Medulla oblongata (tissue), 1 donor: ENCODE data around the gene PRICKLE1.

ENCODE experiments used
- DNase-seq: peaks from one replicate; pipeline ENCODE4 v3.0.0-alpha.2; 2015; ENCODE audit errors: extremely low spot score

PRICKLE1 gene

DNA sequence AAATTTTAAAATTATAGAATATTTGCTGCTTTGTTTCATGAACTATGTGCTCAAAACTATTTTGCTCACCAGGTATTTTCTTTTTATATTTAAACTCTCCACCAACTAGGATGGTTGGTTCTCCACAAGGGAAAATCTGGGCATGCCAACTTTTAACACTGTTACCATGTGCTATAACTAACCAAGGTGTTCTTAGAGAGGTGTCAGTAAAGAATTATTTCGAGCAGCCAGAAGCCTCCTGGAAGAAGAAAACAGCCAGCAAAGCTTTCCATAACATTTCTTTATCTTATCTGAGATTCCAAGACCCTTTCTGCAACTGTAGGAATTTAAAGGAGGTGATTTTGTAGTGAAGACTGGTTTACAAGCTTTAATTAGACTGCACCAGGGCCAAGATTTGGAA is 97.3 kb downstream of the PRICKLE1 start:
- no peak for DNase-seq

DNA sequence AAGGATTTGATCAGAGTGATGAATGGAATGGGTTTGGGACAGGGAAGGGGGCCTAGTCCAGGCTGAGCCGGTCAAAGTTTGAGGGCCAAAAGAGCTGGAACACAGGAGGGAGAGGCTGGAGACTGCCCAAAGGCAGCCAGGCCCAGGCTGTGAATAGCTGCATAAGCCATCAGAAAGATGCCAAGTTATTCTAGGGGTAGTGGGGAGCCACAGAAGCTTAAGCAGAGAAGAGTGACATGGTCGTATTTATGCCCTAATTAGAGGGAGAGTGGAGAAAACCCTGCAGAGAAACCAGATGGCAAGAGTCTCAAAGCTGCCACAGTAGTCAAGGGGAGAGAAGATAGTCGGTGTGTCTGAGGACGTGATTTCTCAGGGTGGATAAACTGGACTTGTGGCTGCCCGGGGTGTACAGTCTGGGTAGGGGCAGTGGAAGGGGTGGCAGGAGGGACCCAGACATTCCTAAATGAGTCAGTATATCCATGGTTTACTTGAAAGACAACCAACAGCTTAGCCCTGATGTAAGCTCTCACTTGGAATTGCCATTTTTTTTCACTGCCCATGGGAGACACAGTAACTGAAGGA is 99.2 kb downstream of the PRICKLE1 start:
- no peak for DNase-seq

DNA sequence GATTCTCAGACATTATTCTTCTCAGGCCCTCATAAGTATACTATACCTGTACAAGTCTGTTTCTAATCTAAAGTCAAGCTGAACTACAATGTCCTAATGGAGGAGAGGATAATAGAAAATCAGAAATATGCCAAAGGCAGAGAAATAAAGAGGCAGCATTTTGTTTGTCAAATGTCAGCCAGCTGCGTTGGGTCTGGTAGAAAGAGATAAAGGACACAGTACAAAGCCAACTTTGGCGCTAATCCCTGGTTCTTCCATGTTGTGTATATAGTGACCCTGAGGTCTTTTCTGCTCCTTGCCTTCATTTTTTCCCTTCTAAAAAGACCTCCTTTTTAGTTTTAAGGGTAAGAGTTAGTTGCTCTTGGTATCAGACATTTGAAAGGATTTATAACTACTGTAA is 103.1 kb downstream of the PRICKLE1 start:
- no peak for DNase-seq

DNA sequence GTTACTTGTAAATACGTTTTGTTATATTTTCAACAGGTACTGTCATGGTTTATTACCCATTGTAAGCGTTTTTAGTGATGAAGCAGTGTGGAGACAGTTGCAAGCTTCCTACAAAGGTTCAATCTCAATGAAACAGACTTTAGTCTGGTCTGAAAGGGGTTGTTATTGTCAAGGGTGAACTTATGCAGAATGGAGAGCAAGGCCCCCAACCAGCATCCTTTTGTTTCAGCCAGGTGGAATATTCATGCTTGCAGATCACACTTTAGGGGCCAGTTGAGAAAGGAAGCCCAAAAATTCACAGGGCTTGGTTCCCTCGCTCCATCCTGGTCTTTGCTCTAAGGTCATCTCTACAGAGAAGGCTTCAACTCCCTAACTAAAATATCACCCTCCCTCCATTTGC is 103.7 kb downstream of the PRICKLE1 start:
- DNase-seq = no peak

DNA sequence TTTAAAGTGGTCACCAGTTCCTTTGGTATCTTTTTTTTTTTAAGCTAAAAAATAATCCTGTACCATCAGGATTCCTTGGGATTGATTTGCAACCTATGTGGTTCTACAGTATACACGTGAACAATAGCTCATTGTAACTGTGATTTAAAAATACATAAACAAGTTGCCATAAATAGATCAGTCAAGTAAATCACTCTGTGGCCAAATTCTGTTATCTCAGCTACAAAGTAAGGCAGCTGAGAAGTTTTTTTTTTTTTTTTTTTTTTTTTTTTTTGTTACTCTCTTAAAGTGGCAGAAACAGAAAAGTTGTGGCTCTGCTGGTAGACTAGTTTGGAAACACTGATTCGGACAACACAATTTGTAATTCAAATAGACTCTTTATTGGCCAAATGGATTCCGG is 104.5 kb downstream of the PRICKLE1 start:
- DNase-seq = no peak

DNA sequence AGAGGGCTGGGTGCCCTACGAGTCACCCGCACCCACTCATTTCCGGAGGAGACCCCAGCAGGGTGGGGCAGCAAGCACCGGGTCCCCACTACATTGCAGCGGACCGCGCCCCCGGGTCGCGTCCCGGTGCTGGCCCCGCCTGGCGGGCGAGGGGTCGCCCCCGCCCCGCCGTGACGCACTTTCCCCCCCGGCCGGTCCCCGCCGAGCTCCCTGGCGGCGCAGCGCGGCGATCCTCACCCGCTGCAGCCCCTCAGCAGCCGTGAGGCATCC is 106.1 kb downstream of the PRICKLE1 start:
- DNase-seq = peak; percentile 21

DNA sequence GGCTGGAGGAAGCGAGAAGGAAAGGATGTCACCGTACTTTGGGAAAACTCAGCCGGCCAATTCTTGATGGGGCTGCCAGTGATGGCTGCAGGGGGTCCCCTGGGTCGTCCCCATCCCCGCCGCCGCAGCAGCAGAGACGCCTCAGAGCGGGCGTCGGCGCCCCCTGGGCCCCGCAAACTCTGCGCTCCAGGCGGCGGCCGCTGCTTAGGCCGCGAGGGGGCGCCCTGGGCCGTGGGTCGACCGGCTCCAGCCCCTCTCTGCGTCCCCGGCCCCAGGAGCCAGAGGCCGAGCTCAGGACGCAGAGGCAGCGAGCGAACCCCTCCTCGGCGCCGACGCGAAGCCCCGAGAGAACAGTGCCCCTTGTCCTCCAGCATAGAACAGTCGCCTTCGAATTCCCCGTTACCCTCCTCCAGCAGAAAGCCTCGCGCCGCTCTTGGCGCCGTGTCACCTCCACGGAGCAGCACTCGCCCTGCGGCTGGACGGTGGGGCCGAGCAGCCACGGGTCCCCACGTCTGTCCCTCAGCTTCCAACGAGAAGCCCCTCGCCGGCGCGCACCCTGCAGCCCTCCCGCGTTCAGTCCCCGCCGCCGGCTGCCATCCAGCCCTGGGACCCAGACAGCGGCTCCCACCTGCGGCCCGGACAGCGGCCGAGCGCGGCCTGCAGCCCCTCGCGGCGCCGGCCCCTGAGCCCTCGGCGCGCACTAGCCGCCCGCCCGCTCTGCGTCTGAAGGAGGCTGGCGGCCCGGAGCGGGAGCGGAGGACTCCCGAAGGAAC is 106.6 kb downstream of the PRICKLE1 start:
- peak; percentile 76 for DNase-seq

DNA sequence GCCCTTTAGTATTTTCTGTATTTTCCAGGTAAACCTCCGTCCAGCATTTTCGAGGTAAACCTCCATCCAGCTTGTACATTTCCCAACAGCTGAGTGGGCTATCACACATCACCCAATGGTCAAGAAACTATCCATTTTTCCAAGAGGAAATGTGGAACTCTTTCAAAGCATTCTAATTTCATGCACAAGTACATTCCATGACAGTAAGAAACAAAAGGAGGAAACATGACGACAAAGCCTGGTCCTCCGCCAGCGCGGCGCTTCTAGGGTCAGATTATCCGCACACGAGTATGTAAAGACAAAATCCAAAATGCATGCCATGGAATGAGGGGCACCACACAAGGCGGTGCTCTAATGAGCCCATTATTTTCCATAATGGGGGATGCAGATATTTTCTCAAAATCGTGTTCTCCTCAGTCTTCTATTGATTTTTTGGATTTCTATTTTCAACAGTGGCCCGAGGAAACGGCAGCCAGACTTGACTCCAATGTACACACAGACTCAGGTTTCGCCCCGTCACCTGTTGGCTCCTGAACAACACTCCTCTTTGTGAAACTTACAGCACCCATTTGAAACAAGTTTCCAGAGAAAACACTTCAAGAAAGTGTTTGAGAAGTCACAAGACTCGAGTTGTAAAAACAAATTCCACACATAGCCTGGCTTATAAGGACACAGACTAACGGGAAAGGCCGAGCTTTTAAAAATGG is 107.4 kb downstream of the PRICKLE1 start:
- peak; percentile 25 for DNase-seq

DNA sequence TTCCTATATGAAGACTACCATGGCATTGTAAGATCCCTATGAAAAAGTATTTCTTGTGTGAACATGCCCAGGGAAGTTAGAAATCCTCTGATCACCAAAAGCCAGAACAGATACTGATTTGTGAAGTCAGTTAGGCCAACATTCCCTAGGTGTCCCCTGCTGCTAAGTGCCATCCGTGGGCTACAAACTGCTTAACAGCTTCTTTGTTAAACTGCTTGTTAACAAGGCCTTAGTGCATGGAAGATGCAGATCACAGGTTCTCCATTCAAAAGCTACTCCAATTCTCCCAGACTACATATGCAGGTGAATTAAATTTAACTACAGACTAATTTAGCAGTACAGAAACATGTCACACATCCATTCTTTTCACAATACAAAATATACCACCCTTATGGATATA is 108.2 kb downstream of the PRICKLE1 start:
- no peak for DNase-seq

DNA sequence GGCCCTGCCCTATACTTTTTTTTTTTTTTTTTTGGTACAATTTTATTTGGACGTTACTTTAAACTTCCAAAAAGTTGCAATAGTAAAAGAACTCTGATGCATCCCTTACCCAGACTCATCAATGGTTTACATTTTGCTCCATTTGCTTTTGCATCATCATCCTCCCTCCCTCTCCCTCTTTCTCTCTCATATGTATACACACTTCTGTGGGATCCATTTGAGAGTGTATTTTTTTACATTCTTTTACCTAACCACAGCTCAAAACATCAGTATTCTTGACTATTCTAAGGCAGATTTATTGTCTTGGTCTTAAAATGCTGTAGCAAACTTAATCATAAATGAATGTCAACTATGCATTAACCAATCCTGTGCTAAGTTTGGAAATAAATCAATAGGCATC is 111.6 kb downstream of the PRICKLE1 start:
- DNase-seq = no peak

DNA sequence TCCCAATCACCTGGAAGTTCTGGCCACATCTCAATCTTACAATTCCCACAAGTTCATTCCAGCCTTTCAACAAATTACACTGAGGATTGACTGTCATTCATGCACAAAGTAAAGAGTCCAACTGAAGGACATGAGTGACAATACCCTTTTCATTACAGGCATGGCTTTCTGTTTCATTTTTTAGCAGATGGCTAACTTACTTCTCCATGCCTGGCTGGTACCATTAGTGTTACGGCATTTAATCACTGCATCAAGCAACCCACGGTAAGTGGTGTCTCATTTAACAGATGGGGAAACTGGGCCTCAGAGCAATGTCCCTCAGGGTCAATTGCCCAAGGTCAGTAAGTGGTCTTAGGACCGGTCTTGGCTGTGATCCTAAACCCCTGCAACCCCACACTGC is 114.4 kb downstream of the PRICKLE1 start:
- DNase-seq = no peak

DNA sequence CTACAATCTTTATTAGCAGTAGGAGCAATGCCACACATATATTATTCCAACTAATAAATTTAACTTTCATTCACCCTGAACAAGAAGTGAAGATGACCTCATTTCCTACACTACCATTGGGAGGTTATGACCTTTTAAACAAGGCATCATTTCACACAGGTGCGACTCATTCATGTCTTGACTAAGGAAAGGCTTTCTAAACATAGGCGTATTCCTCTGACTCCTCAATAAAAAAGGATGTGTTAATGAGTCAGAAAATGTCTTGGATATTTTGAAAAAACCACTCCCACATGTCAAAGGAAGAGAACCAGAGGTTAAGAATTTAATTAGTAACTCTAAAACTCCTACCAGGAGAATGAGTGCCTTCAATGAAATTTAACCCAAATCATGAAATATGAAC is 115.2 kb downstream of the PRICKLE1 start:
- DNase-seq = no peak

DNA sequence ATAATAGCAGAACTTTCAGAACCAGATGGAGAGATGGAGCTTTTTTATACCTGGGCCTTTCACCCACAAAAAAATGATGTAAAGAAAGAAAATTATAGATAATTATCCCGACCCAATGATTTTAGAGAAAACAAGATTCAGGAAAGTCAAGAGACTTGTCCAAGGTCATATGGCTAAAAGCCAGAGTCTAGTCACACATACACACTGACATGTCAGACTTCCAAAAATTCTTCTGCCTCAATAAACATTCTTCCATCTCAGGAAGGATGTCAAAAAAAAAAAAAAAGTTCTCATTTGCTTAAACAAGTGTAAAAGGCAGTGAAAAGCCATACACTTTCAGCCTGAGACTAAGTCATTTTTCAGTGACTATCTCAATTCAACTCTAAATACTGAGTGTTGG is 116.0 kb downstream of the PRICKLE1 start:
- DNase-seq = no peak

DNA sequence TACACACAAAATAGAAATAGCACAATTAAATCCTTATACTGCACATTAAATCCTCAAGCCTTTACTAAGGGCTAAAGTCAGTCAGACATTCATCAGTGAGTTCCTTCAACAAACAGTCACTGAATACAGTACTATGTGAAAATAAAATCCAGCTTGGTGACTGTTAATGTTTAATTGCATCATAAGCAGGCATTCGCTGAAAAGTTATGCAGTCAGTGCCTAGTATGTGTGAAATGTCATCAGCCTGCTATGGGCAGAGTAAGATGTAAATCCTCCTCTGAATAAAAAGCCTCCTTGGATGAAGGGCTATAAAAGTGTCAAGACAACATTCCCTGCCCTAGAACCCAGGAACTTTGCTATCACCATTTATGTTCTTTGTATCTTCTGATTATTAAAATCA is 116.4 kb downstream of the PRICKLE1 start:
- no peak for DNase-seq

DNA sequence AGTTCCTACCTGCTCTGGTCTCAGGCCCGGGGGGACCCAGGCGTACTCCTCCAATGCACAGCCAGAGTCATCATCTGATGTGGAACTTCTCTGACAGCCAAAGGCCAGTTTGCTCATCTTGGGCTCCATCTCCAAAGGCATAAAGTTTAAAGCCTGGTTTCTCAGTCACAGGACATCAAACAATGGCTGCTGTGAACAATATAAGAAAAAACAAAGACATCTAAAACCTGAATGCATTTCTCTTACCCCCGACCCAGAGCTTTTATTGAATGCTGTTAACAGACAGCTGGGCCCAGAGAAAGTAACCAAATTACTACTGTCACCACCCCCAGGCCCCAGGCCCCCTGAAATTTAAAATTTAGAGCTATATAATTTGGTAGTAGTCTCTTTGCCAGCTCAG is 117.2 kb downstream of the PRICKLE1 start:
- DNase-seq = no peak

DNA sequence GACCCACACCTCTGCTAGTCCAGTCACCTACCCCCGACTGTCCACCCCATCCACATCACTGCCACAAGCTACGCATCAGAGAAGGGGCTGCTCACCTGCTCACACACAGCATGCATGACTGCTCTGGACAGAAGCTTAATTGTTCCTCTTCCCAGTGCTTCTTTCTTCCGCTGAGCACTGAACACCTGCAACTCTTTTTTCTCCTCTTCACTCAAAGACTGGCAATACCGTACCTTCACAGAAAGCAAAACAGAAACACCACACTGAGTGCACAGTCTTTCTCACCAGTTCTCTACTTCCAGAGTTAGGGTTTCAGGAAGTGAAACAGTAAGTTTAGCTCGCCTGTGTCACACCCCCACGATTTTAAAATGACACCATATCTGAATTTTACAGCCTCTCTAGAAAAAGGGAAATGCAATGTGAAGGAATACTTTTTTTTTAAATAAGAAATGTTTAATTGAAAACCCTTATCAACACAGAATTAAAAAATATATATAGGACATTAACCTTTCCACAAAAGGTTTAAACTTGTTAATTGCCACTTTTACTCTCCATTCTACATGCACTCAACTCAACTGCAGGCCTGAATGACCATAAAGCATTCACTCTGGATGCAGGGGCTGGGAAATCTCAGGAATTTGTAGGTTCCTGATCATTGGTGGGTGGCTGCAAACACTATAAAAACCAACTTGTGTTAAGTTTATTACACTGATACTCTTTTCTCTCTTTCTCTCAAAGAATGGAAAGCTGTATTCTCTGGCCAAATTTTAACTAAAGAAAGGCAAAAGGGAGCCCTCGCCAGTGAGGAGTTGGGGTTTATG is 120.0 kb downstream of the PRICKLE1 start:
- DNase-seq = peak; percentile 59

DNA sequence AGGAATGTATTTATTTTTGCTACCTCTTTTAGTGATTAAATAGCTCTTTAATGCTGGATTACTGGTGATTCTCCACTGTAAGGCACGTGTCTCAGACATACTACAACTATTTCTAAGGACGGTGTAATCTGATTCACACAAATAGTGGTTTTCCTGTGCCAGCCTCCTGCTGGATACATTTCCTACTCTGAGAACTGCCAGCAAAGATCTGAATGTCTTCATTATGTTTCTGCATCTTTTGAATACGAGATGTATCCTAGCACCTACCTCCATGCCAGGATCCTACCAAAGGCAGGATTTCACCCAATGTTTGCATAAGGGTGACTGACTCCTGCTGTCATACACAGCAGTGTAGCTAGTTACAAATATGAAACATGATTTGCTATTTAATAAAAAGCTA is 120.6 kb downstream of the PRICKLE1 start:
- peak; percentile 34 for DNase-seq

DNA sequence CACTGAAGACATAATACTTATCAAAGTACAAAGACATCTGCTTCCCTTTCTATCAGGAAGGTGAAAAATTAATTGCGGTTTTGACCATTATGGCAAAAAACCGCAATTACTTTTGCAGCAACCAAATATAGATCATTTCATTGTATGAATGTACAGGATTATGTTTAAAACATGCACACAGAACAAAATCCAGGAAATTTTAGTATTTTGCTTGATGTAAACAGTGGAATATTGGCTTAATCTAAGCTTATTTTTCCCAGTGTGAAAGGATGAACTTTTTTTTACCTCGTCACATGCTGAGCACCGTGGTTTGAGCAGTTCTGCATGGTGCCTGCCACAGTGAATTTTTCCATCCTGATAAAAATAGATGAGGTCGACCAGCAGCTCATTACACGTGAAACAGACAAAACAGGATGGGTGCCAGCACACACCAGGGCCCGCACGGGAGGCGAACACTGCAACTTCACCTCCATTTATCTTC is 121.2 kb downstream of the PRICKLE1 start:
- peak; percentile 12 for DNase-seq

DNA sequence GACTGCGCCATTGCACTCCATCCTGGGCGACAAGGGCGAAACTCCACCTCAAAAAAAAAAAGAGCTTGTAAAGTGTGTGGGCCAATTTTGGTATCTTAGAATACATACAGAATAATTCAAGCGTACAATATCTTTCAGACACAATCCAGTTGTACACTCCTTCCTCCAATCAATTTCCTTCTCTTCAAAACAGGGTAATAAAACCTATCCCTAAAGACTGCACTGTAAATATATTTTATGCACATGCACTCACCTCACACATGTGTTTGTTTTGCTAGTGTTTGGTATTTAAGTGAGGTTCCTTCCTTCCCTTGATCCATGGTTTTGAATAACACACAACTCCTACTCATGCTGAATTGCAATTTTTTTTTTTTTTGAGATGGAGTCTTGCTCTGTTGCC is 125.9 kb downstream of the PRICKLE1 start:
- DNase-seq = no peak

DNA sequence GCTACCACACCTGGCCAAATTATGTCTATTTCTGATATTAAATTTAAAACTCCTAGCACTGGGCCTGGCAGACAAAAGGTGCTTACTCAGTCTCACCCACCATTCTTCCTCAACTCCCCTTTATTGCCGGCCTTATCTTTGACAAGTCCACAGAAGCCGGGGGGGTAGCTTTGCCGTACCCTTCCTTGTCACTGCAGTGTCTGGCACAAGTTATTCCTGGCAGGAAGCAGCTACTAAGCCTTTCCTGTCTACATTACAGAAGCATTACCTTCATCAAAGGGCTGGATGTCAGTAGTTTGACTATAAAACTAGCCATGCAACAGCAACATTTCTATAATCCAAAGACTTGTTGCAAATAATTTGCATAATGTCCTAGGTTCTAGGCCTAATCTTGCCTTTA is 127.1 kb downstream of the PRICKLE1 start:
- DNase-seq = no peak

DNA sequence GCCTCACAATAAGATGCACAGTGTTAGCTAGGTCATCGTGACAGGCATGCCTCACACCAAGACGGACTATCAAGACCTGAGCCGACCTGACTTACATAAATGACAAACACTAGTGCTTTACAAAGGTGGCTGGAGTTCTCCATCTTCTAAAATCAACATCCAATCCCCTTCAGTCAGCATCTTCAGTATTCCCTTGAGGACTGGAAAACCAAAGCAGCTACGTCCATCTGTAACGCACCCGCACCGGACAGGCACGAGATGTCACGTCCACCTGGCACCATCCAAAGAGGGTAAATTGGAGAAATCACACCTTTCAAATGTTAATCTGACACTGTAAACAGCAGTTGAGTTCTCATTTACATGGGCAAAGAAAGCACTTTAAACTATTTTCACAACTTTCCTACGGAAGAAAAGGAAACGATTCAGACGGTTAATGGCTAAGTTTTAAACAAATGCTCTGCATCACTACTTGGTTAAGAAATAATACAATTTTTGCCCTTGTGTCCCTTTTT is 130.2 kb downstream of the PRICKLE1 start:
- DNase-seq = no peak

DNA sequence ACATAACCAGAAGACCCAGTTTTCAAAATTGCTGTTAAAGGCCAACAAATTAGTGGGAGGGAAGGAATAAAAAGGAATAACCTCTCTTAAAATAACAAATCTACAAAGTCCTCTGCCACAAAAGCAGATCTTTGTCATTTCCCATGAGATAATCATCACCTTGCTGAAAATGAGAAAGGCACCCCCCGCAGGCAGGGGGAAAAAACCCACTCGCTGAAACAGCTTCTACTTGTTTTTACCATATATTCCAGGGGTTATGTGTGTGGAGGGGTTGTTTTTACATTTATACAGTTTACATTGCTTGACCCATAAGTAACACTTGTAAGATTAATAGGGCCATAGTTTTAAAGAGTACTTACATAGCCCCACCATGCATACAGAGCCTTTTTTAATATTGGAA is 131.0 kb downstream of the PRICKLE1 start:
- DNase-seq = no peak
